Mesenchymal stem cell (in vitro differentiated cells and primary cell): ENCODE measurements around the gene RNF13.
"Not testable (repeated sequence)": the region's sequence is repeated elsewhere in the genome, so short reads cannot be mapped to it uniquely, and the experiment has no call there.

Experiments used
- DNase-seq: peaks from one replicate; pipeline ENCODE4 v3.0.0-alpha.2; 2013
- H2AFZ ChIP-seq: one replicate; pipeline ENCODE4 v1.6.1; 2013; ENCODE audit warnings: low read depth, mild to moderate bottlenecking, control low read depth, inconsistent platforms, low read length, moderate library complexity
- H2AK5ac ChIP-seq: 2 replicates; pipeline ENCODE4 v1.6.1; 2013; ENCODE audit warnings: low read length, moderate library complexity, mild to moderate bottlenecking, inconsistent platforms; ENCODE audit not compliant: severe bottlenecking
- H2BK120ac ChIP-seq: one replicate; pipeline ENCODE4 v1.6.1; 2013; ENCODE audit warnings: low read depth, mild to moderate bottlenecking, inconsistent platforms, low read length, moderate library complexity
- H2BK12ac ChIP-seq, 2 experiments: one replicate each; pipeline ENCODE4 v1.6.1; 2013; ENCODE audit warnings: inconsistent platforms in 2 of 2, low read length in 2 of 2, mild to moderate bottlenecking in 2 of 2, moderate library complexity in 2 of 2, control low read depth in 1 of 2
- H2BK15ac ChIP-seq: one replicate; pipeline ENCODE4 v1.6.1; 2013; ENCODE audit warnings: mild to moderate bottlenecking, low read depth, inconsistent platforms; ENCODE audit not compliant: poor library complexity, severe bottlenecking
- H2BK5ac ChIP-seq: 2 replicates; pipeline ENCODE4 v1.6.1; 2013; ENCODE audit warnings: low read depth, mild to moderate bottlenecking, low read length, control low read depth, inconsistent platforms; ENCODE audit not compliant: poor library complexity, severe bottlenecking
- H3K14ac ChIP-seq, 2 experiments: one replicate each; pipeline ENCODE4 v1.6.1; 2013; ENCODE audit warnings: inconsistent platforms in 2 of 2, low read length in 2 of 2, control low read depth in 1 of 2, mild to moderate bottlenecking in 1 of 2, moderate library complexity in 1 of 2
- H3K18ac ChIP-seq, 2 experiments: one replicate each; pipeline ENCODE4 v1.6.1; 2013; ENCODE audit warnings: inconsistent platforms in 2 of 2, low read length in 2 of 2, control low read depth in 1 of 2, low read depth in 1 of 2, mild to moderate bottlenecking in 1 of 2
- H3K23ac ChIP-seq, 2 experiments: one replicate each; pipeline ENCODE4 v1.6.1; 2013; ENCODE audit warnings: inconsistent platforms in 2 of 2, low read length in 2 of 2, mild to moderate bottlenecking in 2 of 2, moderate library complexity in 2 of 2, control low read depth in 1 of 2
- H3K27ac ChIP-seq: 2 replicates; pipeline ENCODE4 v1.5.1; 2013; ENCODE audit warnings: mild to moderate bottlenecking, moderate library complexity, low read length, control low read depth, inconsistent platforms; ENCODE audit not compliant: poor library complexity, severe bottlenecking
- H3K27me3 ChIP-seq, 2 experiments: 2 replicates each; pipeline versions ENCODE4 v1.6.1 to v1.7.0; 2013; ENCODE audit warnings: low read length in 2 of 2, mild to moderate bottlenecking in 2 of 2, moderate library complexity in 2 of 2, control low read depth in 1 of 2, inconsistent platforms in 1 of 2; ENCODE audit not compliant: control insufficient read depth in 1 of 2, insufficient read depth in 1 of 2
- H3K36me3 ChIP-seq, 2 experiments: 2 replicates each; pipeline versions ENCODE4 v1.6.1 to v1.7.0; 2013; ENCODE audit warnings: low read length in 2 of 2, control low read depth in 1 of 2, inconsistent platforms in 1 of 2, low read depth in 1 of 2, mild to moderate bottlenecking in 1 of 2; ENCODE audit not compliant: insufficient read depth in 2 of 2, control insufficient read depth in 1 of 2
- H3K4ac ChIP-seq, 2 experiments: one replicate each; pipeline ENCODE4 v1.6.1; 2013; ENCODE audit warnings: inconsistent platforms in 2 of 2, low read length in 2 of 2, mild to moderate bottlenecking in 2 of 2, moderate library complexity in 2 of 2, control low read depth in 1 of 2, low read depth in 1 of 2
- H3K4me1 ChIP-seq: 2 replicates; pipeline ENCODE4 v1.6.1; 2013; ENCODE audit warnings: low read depth, low read length, control low read depth; ENCODE audit not compliant: control insufficient read depth, insufficient read depth
- H3K4me2 ChIP-seq: 2 replicates; pipeline ENCODE4 v1.6.1; 2013; ENCODE audit warnings: low read length, mild to moderate bottlenecking, inconsistent platforms; ENCODE audit not compliant: poor library complexity, severe bottlenecking
- H3K4me3 ChIP-seq, 2 experiments: 2 replicates each; pipeline versions ENCODE4 v1.5.1 to v1.7.0; 2013; ENCODE audit warnings: low read length in 2 of 2, mild to moderate bottlenecking in 2 of 2, control low read depth in 1 of 2, low read depth in 1 of 2; ENCODE audit not compliant: insufficient read depth in 1 of 2
- H3K79me1 ChIP-seq: replicated peaks from 2 replicates; pipeline ENCODE4 v1.6.1; 2013; ENCODE audit warnings: mild to moderate bottlenecking, control low read depth, low read length, inconsistent platforms; ENCODE audit not compliant: poor library complexity, severe bottlenecking
- H3K9ac ChIP-seq: 2 replicates; pipeline ENCODE4 v1.7.0; 2013; ENCODE audit warnings: mild to moderate bottlenecking, low read length, moderate library complexity
- H3K9me3 ChIP-seq: 2 replicates; pipeline ENCODE4 v1.7.0; 2013; ENCODE audit warnings: mild to moderate bottlenecking, low read length; ENCODE audit not compliant: control insufficient read depth
- H4K8ac ChIP-seq: one replicate; pipeline ENCODE4 v1.6.1; 2013; ENCODE audit warnings: inconsistent platforms, mild to moderate bottlenecking, low read length, moderate library complexity
- H4K91ac ChIP-seq: one replicate; pipeline ENCODE4 v1.6.1; 2013; ENCODE audit warnings: mild to moderate bottlenecking, low read length, inconsistent platforms
- WGBS: methylation state at CpG from one replicate; pipeline ENCODE4 v1.1.7; 2013; ENCODE audit warnings: mixed read lengths; 5-methylcytosine and 5-hydroxymethylcytosine counted together

RNF13 gene

GRCh38 chr3:149879872-149880271 lies 66.9 kb downstream of the RNF13 start:
- no peak overlapping the region for H2AFZ ChIP-seq
- H3K9me3 ChIP-seq: peaks cover 4% of the 10 kb centered on the region
- H3K4me3 ChIP-seq: no peak overlapping the region
- H4K91ac ChIP-seq: no peak overlapping the region
- H3K27me3 ChIP-seq: no peaks in the 10 kb centered on the region
- H3K79me1 ChIP-seq: peaks cover 4% of the 10 kb centered on the region
- no peak overlapping the region for H3K14ac ChIP-seq
- H3K27ac ChIP-seq: no peak overlapping the region
- H4K8ac ChIP-seq: no peak overlapping the region
- no peak overlapping the region for H2BK5ac ChIP-seq
- no CpG with 5 or more reads among the region's 2 CpGs for WGBS
- H3K36me3 ChIP-seq: peaks cover 0 to 6% of the 10 kb centered on the region in 2 experiments
- no peak overlapping the region for H2AK5ac ChIP-seq
- H3K4me2 ChIP-seq: no peak overlapping the region
- H3K23ac ChIP-seq: no peak overlapping the region
- no peaks in the 10 kb centered on the region for H3K4me1 ChIP-seq
- no peak overlapping the region for H2BK12ac ChIP-seq
- H2BK15ac ChIP-seq: no peak overlapping the region
- H3K4ac ChIP-seq: no peak overlapping the region
- no peak overlapping the region for H3K9ac ChIP-seq
- DNase-seq: peak; percentile 79
- no peak overlapping the region for H2BK120ac ChIP-seq
- H3K18ac ChIP-seq: no peak overlapping the region

- Histone ChIP-seq H3K9ac (no peak overlapping the region), H2BK5ac (no peak overlapping the region), H3K18ac (no peak overlapping the region), H3K36me3 (peaks cover 0 to 8% of the 10 kb centered on the region in 2 experiments), H2BK120ac (no peak overlapping the region), H3K27ac (no peak overlapping the region), H3K9me3 (peaks cover 4% of the 10 kb centered on the region), H3K4me3 (no peak overlapping the region), H3K14ac (no peak overlapping the region), H4K91ac (no peak overlapping the region), H2AFZ (no peak overlapping the region), H3K27me3 (no peaks in the 10 kb centered on the region), H4K8ac (no peak overlapping the region), H2BK15ac (no peak overlapping the region), H3K23ac (no peak overlapping the region), H3K4me2 (no peak overlapping the region), H3K79me1 (peaks cover 4% of the 10 kb centered on the region), H3K4ac (no peak overlapping the region), H2BK12ac (no peak overlapping the region), H2AK5ac (no peak overlapping the region), H3K4me1 (peaks cover under 1% of the 10 kb centered on the region)
- 50% methylated on average over 2 of the region's 4 CpGs for WGBS
- no peak for DNase-seq
These were observed 68.9 kb downstream of the RNF13 start for GRCh38 chr3:149881879-149882278.

- Histone ChIP-seq H3K79me1 (peaks cover 6% of the 10 kb centered on the region), H2AK5ac (no peak overlapping the region), H3K9ac (no peak overlapping the region), H3K14ac (no peak overlapping the region), H3K4me1 (peaks cover 2% of the 10 kb centered on the region), H3K36me3 (peaks cover 0 to 20% of the 10 kb centered on the region in 2 experiments), H2BK15ac (no peak overlapping the region), H2AFZ (no peak overlapping the region), H3K4ac (no peak overlapping the region), H3K9me3 (peaks cover 4% of the 10 kb centered on the region), H2BK120ac (no peak overlapping the region), H3K27ac (no peak overlapping the region), H3K4me2 (no peak overlapping the region), H3K18ac (no peak overlapping the region), H4K91ac (no peak overlapping the region), H3K23ac (no peak overlapping the region), H3K27me3 (no peaks in the 10 kb centered on the region), H3K4me3 (no peak overlapping the region), H2BK5ac (no peak overlapping the region), H4K8ac (no peak overlapping the region), H2BK12ac (no peak overlapping the region)
- no peak for DNase-seq
- no CpG with 5 or more reads among the region's 1 CpG for WGBS
These were observed 70.1 kb downstream of the RNF13 start for GRCh38 chr3:149883134-149883533.

GRCh38 chr3:149883860-149884259 lies 70.8 kb downstream of the RNF13 start:
- H3K36me3 ChIP-seq: peaks cover 0 to 20% of the 10 kb centered on the region in 2 experiments
- not testable (repeated sequence) for H3K9ac ChIP-seq, H3K9me3 ChIP-seq, H3K79me1 ChIP-seq, H3K14ac ChIP-seq, H2BK15ac ChIP-seq, H3K4ac ChIP-seq, H2BK12ac ChIP-seq, H2BK120ac ChIP-seq, H2AK5ac ChIP-seq, H3K18ac ChIP-seq, H3K4me2 ChIP-seq, H3K27ac ChIP-seq, H4K91ac ChIP-seq, H3K4me1 ChIP-seq, H3K27me3 ChIP-seq, H3K23ac ChIP-seq, DNase-seq, H2AFZ ChIP-seq, H2BK5ac ChIP-seq, H4K8ac ChIP-seq, H3K4me3 ChIP-seq
- 95% methylated on average over 5 of the region's 5 CpGs for WGBS
